ENCODE results near the gene CLEC7A.

The CLEC7A gene

DNA sequence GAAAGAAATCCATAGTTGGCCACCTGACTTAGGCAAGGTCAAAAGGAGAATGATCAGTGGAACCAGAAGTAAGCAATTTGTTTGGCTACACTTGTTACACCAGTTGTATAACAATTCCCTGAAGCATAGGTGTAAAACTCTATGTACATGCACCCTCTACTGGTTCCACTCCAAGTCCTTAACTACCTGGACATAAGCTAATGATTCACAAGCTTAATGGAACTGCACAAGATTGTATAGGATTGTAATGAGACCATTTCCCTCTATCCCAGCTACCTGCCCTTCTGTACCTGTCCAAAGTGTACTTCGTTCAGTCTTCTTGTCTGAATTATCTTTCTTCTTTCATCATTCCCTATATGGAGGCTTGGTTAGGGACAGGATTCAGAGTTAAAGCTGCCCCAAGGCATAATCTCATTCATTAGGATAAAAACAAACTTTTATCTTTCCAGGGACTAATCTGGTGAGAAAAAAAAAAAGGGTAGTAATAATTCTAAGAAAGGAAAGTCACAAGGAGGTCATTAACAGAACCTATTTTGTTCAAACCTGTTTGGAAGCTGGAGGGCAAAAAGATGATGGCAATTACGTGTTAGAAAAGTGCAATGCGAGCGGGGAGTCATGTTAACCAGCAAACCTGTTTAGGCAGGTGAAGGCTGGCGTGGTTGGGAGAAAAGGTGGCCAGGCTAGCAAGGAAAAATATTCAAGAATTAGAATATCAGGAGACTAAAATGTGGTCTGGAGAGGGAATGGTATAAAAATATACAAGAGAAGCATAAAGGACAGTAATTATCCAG is 46.0 kb upstream of the CLEC7A start:
- no peak overlapping the region for H3K4me3 ChIP-seq (replicated peaks; ENCODE audit: insufficient read depth, low read length)
- no peak for DNase-seq (ENCODE audit: low read depth in 1 of 2, low spot score in 1 of 2)
- H3K27ac ChIP-seq (replicated peaks): no peak overlapping the region
- TF ChIP-seq GABPA (IDR thresholded peaks at IDR 0.05; ENCODE audit: low read depth): no peak
- TF ChIP-seq, protein P1, sequence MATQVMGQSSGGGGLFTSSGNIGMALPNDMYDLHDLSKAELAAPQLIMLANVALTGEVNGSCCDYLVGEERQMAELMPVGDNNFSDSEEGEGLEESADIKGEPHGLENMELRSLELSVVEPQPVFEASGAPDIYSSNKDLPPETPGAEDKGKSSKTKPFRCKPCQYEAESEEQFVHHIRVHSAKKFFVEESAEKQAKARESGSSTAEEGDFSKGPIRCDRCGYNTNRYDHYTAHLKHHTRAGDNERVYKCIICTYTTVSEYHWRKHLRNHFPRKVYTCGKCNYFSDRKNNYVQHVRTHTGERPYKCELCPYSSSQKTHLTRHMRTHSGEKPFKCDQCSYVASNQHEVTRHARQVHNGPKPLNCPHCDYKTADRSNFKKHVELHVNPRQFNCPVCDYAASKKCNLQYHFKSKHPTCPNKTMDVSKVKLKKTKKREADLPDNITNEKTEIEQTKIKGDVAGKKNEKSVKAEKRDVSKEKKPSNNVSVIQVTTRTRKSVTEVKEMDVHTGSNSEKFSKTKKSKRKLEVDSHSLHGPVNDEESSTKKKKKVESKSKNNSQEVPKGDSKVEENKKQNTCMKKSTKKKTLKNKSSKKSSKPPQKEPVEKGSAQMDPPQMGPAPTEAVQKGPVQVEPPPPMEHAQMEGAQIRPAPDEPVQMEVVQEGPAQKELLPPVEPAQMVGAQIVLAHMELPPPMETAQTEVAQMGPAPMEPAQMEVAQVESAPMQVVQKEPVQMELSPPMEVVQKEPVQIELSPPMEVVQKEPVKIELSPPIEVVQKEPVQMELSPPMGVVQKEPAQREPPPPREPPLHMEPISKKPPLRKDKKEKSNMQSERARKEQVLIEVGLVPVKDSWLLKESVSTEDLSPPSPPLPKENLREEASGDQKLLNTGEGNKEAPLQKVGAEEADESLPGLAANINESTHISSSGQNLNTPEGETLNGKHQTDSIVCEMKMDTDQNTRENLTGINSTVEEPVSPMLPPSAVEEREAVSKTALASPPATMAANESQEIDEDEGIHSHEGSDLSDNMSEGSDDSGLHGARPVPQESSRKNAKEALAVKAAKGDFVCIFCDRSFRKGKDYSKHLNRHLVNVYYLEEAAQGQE (IDR thresholded peaks at IDR 0.05; ENCODE audit: insufficient replicate concordance, low read depth): no peak
- no peak for TF ChIP-seq POLR2AphosphoS5 (IDR thresholded peaks at IDR 0.05; ENCODE audit: low read depth)
- TF ChIP-seq, protein P2, sequence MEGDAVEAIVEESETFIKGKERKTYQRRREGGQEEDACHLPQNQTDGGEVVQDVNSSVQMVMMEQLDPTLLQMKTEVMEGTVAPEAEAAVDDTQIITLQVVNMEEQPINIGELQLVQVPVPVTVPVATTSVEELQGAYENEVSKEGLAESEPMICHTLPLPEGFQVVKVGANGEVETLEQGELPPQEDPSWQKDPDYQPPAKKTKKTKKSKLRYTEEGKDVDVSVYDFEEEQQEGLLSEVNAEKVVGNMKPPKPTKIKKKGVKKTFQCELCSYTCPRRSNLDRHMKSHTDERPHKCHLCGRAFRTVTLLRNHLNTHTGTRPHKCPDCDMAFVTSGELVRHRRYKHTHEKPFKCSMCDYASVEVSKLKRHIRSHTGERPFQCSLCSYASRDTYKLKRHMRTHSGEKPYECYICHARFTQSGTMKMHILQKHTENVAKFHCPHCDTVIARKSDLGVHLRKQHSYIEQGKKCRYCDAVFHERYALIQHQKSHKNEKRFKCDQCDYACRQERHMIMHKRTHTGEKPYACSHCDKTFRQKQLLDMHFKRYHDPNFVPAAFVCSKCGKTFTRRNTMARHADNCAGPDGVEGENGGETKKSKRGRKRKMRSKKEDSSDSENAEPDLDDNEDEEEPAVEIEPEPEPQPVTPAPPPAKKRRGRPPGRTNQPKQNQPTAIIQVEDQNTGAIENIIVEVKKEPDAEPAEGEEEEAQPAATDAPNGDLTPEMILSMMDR (IDR thresholded peaks at IDR 0.05; ENCODE audit: insufficient read depth, low read length): no peak
- no peak for TF ChIP-seq SPI1 (IDR thresholded peaks at IDR 0.05; ENCODE audit: borderline replicate concordance, low read depth)
- H3K27me3 ChIP-seq (ENCODE audit: insufficient read depth, poor library complexity, severe bottlenecking): no peaks in the 10 kb centered on the region

DNA sequence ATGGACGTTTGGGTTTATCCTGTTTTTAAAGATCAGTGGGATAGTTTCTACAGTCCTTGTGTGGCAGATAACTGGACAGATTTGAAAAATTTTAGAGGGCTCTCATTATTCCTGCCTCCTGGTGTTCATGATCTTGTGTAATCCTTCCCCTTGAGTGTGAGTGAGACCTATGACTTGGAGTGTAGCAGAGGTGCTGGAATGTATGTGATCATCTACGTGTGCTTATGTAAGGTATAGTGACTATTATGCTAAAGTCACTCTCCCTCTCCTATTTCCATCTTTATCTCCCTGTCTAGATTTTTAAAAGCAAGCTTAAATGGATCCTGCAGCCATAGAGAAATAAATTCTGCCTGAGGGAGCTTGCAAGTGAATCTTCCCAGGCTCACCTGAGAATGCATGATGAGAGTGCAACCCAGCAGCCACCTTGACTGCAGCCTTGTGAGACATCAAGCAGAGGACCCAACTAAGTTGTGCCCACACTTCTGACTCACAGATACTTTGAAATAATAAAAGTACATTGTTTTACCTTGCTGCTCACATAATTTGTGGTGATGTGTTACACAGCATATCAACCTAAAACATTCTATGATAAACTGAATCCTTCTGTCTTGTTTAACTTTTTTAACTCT is 45.1 kb upstream of the CLEC7A start:
- no peak overlapping the region for H3K27ac ChIP-seq (replicated peaks)
- H3K4me3 ChIP-seq (replicated peaks; ENCODE audit: insufficient read depth, low read length): no peak overlapping the region
- no peaks in the 10 kb centered on the region for H3K27me3 ChIP-seq (ENCODE audit: insufficient read depth, poor library complexity, severe bottlenecking)
- no peak for DNase-seq (ENCODE audit: low read depth in 1 of 2, low spot score in 1 of 2)
- TF ChIP-seq POLR2AphosphoS5 (IDR thresholded peaks at IDR 0.05; ENCODE audit: low read depth) (no peak), SPI1 (IDR thresholded peaks at IDR 0.05; ENCODE audit: borderline replicate concordance, low read depth) (no peak), GABPA (IDR thresholded peaks at IDR 0.05; ENCODE audit: low read depth) (no peak)
- TF ChIP-seq, protein P2 (IDR thresholded peaks at IDR 0.05; ENCODE audit: insufficient read depth, low read length): no peak
- TF ChIP-seq, protein P1 (IDR thresholded peaks at IDR 0.05; ENCODE audit: insufficient replicate concordance, low read depth): no peak

DNA sequence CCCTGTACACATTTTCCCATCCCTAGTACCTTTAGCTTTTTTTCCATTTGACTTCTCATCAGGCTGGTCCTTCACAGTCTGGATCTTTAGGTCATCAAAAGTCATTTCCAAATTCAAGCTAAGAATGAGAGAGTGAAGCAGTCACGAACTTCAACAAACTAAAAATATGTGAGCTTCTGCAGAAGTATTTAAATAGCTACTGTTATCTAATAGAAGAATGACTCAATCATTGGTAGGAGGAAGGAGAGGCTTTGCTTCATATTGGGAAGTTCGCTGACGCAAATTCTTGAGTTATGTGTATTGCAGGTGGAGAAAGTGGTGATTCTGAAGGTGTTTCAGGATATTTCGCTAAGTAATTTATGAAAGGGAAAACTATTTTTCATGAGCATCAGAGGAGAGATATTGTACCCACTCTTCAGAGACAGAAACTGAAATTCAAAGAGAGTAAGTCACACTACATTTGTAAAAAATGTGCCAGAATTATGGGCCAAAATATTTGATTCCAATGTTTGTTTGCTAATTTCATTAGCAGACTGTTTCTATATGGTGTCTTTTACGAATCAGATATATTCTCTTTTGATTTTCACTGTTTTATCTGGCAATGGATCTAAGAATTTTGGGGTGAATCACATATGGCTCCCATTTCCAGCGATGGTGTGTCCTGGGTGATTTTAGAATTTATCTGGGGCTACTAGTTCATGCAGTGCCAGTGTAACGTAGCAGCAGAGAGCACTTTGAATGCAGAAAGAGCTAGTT is 42.2 kb upstream of the CLEC7A start, which contains the start of gene OLR1:
TSS of gene OLR1 (minus strand) at position 160 of the 756 bp plus-strand sequence. CDS start at position 105, 55 bp downstream.
- H3K27ac ChIP-seq (replicated peaks): no peak within 1 kb of the TSS
- TF ChIP-seq, protein P2 (IDR thresholded peaks at IDR 0.05; ENCODE audit: insufficient read depth, low read length): no peak
- TF ChIP-seq GABPA (IDR thresholded peaks at IDR 0.05; ENCODE audit: low read depth) (no peak), POLR2AphosphoS5 (IDR thresholded peaks at IDR 0.05; ENCODE audit: low read depth) (no peak), SPI1 (IDR thresholded peaks at IDR 0.05; ENCODE audit: borderline replicate concordance, low read depth) (no peak)
- TF ChIP-seq, protein P1 (IDR thresholded peaks at IDR 0.05; ENCODE audit: insufficient replicate concordance, low read depth): no peak
- no peaks in the 10 kb centered on the region for H3K27me3 ChIP-seq (ENCODE audit: insufficient read depth, poor library complexity, severe bottlenecking)
- DNase-seq (ENCODE audit: low read depth in 1 of 2, low spot score in 1 of 2): peak in 1 of 2 experiments; percentile 33
- no peak within 1 kb of the TSS for H3K4me3 ChIP-seq (replicated peaks; ENCODE audit: insufficient read depth, low read length)
